NOMO-1 (cell line): ENCODE results near the gene AHR.

ENCODE experiments used
- DNase-seq, 2 experiments: peaks; one replicate each; lab custom pipeline; 2025; ENCODE audit not compliant: unreplicated experiment in 2 of 2; lab: John Stamatoyannopoulos, UW

Gene AHR

DNA sequence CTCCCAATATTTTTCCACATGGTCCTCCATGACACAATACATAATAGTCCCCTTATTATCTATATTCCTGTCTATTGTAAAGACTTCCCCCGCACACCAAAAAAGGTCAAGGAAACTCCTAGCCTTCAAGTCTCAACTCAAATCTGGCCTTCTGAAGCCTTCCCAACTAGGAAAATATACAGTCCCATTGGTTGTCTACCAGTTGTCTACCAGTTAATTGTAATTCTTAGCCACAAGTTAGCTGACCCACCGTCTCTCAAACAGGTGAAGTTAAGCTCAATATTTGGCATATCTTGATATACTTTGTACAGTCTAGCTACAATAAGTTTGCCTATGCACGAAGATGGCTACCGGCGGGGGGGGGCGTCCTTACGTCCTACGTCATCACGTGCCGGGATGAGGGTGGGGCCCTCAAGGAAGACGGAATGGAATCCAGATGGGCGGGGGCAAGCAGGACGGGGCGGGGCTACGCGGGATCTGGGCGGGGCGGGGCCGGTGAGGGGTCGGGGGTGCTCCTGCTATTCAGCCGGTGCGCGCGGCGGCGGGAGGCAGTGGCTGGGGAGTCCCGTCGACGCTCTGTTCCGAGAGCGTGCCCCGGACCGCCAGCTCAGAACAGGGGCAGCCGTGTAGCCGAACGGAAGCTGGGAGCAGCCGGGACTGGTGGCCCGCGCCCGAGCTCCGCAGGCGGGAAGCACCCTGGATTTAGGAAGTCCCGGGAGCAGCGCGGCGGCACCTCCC lies at the start of gene AHR:
Gene AHR, plus strand, starts transcription at position 551 of the 738 bp plus-strand sequence. CDS start 613 bp downstream, outside the sequence.
- peak; percentile 78 to 88 for DNase-seq

DNA sequence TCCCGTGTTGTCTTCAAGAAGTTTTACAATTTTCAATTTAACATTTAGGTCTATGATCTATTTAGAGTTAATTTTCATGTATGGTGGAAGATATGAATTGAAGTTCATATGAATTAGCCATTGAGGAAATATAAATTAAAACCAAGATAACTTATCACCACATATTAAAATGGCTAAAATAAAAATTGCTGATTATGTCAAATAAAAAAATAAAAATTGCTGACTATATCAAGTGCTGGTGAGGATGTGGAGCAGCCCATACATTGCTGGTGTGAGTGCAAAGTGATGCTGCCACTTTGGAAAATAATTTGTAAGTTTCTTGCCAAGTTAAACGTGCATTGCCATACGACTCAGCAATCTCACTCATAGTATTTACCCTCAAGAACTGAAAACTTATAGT lies 44.6 kb upstream of the AHR start:
- DNase-seq: no peak

GRCh38 chr7:17255926-17256325 lies 42.5 kb upstream of the AHR start:
- DNase-seq: peak; percentile 16 to 73

DNA sequence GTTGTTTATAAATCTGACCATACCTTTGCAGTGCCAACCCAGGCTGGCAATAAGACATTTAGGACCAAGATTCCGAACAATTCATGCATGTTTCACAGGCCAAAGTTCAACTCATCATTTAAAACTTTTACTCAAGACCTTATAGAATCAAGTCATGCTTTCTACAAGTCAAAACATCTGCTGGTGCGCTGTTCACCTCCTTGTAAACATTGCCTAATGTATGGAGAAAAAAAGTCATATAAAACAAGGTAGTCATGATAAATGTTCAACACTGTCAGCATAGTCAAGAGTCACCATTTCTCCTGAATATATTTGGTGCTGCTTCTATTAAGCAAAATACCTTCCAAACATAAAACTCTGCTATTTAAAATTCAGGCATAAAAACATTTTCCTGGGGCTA lies 42.1 kb upstream of the AHR start:
- DNase-seq: no peak

DNA sequence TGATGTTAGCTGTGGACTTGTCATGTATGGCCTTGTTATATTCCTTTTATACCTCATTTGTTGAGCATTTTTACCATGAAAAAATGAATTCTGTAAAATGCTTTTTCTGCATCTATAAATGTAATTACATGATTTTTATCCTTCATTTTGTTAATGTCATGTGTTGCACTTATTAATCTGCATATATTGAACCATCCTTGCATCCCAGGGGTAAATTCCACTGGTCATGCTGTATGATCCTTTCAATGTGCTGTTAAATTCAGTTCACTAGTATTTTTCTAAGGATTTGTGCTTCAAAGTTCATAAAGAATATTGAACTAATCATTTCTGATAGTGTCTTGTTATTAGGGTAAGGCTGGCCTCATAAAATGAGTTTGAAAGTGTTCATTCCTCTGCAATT lies 31.9 kb upstream of the AHR start:
- DNase-seq: no peak

- DNase-seq: no peak
Observed at GRCh38 chr7:17269341-17270221, 28.9 kb upstream of the AHR start.

GRCh38 chr7:17274551-17275245 lies 23.8 kb upstream of the AHR start:
- peak; percentile 55 to 88 for DNase-seq

- peak in 1 of 2 experiments; percentile 61 for DNase-seq
Observed at GRCh38 chr7:17275749-17276671, 22.4 kb upstream of the AHR start.

- DNase-seq: no peak
Observed at GRCh38 chr7:17279061-17279460, 19.4 kb upstream of the AHR start.

DNA sequence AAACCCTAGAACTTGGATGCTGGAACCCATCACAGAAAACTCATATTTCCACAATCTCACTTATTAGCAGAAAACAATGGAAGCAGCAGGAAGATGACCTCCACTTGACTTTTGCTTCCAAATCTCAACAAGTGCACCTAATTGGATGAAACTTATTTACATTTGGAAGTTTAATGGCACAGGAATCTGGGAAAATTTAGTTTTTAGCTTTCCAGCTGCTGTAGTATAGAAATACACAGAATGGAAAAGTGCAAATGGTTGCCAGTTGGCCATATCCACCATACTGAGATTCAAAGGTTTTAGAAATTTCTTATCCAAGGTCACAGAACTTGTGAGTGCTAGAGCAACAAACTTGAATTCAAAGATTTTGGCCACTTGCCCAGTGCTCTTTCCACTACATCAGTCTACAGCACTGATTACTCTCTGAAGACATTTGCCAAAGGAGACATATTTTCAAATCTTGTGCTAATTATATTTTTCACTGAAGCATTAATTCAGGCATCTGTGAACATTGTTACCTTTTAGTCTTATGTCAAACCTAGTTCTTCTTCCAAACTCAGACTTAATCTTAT lies 9.3 kb upstream of the AHR start:
- DNase-seq: no peak

- DNase-seq: no peak
Observed at GRCh38 chr7:17292843-17293242, 5.6 kb upstream of the AHR start.

DNA sequence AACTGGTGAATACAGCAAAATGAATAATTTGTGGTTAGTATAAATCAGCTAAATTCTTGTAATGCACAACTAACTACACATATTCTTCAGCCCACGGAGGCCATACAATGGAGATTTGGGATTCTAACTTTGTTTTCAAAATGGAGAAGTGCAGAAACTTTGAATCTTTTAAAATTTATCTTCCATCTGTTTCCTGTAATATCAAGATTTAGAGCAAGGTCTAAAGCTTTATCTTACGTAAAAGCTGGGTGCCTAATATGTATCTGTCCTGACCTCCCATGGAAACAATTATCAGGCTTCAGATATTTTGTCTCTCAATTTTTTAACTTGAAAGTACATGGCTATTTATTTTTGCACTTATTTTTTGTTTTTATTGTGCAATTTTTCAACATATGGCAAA lies 5.0 kb upstream of the AHR start:
- DNase-seq: no peak

DNA sequence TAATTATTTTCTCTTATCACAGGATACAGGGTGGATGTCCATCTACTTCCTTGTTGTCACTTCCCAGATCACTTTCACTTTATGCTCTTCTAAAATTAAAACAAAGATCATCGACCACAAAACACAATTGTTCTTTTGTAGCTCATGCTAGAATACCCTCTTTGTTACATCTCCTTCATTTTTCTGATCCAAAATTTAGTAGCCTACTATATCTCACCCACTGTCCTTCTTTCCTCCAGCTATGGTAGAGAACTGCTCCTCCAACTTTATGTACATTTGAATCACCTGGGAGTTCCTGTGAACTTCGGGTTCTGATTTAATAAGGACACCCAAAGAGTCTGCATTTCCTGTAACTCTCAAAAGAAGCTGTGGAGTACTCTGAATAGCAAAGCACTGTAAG lies 1.2 kb upstream of the AHR start:
- DNase-seq: peak in 1 of 2 experiments; percentile 9

GRCh38 chr7:17298840-17299482 lies 509 bp downstream of the AHR start:
- DNase-seq: peak in 1 of 2 experiments; percentile 28

DNA sequence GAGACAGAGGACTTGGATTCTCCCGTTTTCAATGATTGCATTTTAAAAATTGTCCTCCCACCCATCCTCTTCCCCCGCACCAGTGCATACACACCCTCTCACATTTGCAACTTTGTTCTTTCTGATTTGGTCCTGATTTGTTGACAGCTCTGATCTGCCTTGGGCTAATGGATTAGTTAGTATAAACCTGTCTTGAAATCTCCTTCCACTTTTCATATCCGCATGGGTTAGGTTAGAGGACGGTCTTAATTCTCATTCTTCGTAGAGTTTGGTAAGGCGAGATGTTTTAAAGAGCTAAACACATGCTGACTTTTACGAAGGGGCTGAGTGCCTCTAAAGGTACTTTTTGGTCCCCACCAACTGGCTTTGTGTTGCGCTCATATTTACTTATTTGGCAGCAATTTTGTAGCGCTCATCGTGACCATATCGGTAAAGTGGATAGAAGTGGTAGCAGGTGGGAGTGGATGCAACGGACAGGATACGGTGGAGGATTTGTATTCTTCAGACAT lies 1.1 kb downstream of the AHR start:
- peak in 1 of 2 experiments; percentile 44 for DNase-seq

GRCh38 chr7:17300012-17300411 lies 1.6 kb downstream of the AHR start:
- no peak for DNase-seq

DNA sequence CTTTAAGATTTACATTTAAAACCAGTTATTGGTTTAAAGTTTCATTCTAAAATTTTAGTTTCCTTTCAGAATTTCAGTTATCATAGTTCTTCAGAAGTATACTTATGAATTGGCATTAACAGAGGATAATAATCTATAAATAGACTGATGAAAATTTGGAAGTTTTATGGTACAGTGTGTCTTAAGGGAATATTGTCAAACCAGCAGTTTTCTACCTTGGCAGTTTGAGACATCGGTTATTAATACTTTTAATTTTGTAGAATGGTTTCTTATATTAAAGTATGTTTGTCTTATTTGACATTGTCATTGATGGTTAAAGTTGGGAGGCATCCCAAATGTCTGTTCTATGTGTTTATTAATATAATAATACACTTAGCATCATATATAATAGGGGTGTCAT lies 2.0 kb downstream of the AHR start:
- DNase-seq: no peak

DNA sequence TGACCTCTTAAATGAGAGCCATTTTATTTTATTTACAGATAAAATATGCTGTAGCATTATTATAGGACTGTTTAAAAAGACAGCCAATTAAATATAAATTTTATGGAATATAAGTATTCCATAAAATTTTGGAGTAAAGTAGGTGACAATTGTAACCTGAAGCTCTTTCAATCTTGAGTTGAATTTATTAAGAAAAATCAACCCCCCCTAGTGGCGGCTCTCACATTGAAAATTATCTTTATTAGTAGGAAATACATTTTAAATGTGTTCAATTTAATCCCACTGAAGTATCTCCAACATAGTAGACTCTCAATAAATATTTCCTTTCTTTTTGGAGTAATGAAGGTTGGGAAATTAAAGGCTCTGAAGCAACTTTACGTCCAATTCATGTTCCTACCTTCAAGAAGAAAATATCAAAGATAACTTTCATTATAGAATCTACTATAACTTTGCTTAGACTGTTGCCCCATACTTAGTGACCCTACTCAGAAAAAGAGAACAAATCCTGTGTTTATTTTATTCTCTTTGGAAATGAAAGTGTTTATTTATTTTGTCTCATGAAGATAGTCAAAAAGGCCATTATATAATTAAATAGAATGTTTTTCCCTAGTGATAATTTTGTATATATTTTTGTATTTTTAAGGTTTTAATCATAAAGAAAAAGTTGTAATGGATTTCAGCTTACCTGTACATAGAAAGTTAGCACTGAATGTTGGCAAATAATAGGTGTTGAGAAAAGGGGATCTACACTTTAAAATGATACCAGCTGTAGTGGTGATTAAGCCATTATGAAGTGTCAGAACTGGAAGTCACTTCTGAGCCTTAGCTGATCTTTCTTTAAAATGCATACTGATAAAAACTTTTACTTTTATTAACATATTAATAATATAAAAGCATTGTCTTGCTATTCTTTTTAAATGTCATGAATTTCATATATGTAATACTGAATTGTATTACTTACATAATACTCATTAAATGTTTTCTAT lies 3.3 kb downstream of the AHR start:
- DNase-seq: peak in 1 of 2 experiments; percentile 52
